Gastrocnemius medialis (tissue), 4 donors: Measurements from ENCODE around the gene RIC8A.

Experiments
- CTCF ChIP-seq, 5 experiments: fragments of 450-650 bp in 3 of 5; fragments of 200-600 bp in 2 of 5; sonication (generic) in 2 of 5; IDR thresholded peaks in 4 of 5; conservative IDR thresholded peaks in 1 of 5; 1 replicate in 4 of 5; 2 replicates in 1 of 5; pipeline ENCODE4 v1.5.1; 2016 to 2019; ENCODE audit warnings: antibody characterized with exemption in 5 of 5, mild to moderate bottlenecking in 3 of 5, moderate library complexity in 3 of 5
- POLR2A ChIP-seq, 2 donors: fragments of 450-650 bp; IDR thresholded peaks; one replicate each; pipeline ENCODE4 v1.6.1; 2017; ENCODE audit warnings: antibody characterized with exemption in 2 of 2, mild to moderate bottlenecking in 2 of 2, moderate library complexity in 2 of 2

GRCh38 chr11:203945-204586, 3.4 kb upstream of the RIC8A start:
- TF ChIP-seq POLR2A (IDR thresholded peaks at IDR 0.05) (no peak), CTCF (IDR thresholded peaks at IDR 0.05 in 4 of 5, conservative IDR thresholded peaks at IDR 0.05 in 1 of 5) (no peak)
